GM19239 (cell line): ENCODE data around the gene ZFYVE27.
A peak's percentile ranks its signal among the peaks of the same experiment; 100 is the strongest.

ENCODE experiments used
- DNase-seq: peaks from one replicate; pipeline ENCODE4 v3.0.0; 2011; ENCODE audit warnings: low spot score; ENCODE audit not compliant: insufficient read length
- FAIRE-seq: peaks from 2 replicates; lab custom pipeline; 2011; peaks lifted over from hg19 to GRCh38; lab: Jason Lieb, UNC

Gene ZFYVE27

DNA sequence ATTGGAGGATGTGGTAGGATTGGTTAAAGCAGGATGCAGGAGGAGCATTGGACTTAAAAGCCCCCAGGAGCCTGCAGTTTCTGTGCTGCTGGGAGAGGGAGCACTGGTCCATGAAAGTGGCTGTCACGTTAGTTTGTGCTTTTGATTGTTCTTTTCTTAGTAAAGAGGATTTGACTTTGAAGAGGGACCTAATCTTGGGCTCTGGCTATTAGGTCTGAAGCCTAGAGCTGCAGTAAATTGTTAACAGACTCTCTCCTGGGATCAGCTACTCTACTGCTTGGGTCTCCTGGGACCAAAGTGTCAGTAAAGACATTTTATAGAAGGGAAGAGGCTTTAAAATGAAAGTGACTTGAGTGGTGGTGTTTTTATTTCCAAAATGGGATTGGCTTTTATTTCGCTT is 3.7 kb downstream of the ZFYVE27 start:
- DNase-seq (no peak), FAIRE-seq (no peak)

DNA sequence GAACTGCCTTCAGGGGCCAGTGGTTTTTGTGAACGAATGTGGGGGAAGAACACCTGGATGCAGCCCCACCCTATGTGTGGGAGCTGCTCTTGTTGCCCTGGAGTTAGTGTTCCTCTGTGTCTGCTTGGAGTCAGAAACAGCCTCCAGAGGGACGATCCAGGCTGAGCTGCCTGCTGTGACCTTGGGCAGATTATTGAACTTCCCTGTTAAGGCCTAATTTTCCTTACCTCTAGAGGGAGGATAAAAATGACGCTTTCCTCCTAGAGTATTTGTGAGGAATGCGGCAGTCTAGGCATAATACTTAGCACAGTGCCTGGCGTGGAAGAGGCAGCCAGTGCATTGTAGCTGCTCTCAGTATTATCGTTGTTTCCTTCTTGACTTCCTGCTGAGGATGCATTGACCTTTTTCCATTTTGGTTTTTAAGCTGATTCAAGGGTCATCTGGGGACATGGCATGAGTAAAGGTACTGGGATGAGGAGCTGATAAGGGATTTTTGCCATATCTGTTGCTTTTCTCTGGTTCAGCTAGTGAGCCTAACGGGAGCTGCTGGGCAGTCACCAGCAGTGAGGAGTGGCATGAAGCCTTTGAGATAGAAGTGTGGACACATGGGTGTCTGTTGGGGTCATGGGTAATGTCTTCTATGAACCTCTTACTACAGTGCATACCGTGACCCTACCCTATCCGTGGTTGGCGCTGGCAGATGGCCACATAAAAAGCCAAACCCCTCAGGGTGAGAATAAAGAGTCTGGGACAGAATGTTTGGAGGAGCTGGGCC is 6.4 kb downstream of the ZFYVE27 start:
- DNase-seq (no peak), FAIRE-seq (no peak)

DNA sequence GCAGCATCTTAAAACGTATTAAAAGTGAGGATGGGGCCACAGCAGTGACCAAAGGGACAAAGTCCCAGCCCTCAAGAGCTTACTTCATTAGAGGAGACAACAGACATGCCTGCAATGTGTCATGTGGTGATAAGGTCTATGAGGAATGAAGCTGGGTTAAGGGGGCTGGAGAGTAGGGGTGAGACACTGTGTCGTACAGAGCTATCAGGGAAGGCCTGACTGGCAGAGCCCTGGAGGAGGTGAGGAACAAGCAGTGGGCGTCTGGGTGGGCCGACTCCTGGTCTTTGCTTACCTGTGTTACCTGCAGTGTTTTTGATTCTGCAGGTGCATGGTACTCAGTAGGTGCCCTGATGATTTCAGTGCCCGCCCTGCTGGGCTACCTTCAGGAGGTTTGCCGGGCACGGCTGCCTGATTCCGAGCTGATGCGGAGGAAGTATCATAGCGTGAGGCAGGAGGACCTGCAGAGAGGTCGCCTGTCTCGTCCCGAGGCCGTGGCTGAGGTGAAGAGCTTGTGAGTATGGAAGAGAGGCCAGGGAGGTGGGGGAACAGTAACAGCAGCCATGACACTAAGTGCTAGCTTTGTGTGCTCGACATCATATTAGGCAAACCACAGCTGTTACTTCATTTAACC is 7.6 kb downstream of the ZFYVE27 start:
- DNase-seq (no peak), FAIRE-seq (no peak)

DNA sequence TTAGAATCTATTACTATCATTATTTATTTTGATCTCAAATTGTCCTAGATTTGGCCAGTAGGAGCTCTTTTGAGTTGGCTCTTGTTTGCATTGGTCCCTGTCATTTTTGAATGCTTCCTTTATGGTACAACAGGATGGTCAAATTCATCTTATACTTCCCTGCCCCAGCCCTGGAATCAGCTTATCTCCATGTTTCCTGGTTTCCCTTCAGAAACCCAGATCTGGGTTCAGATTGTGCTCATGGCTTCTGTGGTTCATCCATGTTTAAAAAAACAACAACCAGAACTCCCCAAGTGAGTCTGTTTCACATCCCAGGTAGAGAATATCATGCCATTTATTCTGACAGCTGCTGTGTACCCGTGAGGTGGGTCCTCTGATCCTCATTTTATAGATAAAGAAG is 10.6 kb downstream of the ZFYVE27 start:
- DNase-seq (no peak), FAIRE-seq (no peak)

DNA sequence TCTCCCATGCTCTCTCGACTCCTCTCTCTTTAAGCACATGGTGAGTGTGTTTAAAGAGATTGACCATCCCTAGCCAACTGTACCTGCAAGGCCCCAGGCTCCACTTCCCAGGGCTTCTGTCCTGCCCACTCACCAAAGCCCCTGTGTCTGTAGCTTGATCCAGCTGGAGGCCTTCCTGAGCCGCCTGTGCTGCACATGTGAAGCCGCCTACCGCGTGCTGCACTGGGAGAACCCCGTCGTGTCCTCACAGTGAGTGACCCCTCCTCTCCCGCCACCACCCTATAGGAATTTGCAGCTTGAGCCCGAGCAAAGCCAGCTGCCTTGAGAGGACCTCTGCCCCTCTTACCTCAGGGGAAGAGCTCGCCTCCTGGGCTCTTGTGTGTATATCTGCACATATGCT is 11.2 kb downstream of the ZFYVE27 start:
- DNase-seq = no peak
- FAIRE-seq = no peak

DNA sequence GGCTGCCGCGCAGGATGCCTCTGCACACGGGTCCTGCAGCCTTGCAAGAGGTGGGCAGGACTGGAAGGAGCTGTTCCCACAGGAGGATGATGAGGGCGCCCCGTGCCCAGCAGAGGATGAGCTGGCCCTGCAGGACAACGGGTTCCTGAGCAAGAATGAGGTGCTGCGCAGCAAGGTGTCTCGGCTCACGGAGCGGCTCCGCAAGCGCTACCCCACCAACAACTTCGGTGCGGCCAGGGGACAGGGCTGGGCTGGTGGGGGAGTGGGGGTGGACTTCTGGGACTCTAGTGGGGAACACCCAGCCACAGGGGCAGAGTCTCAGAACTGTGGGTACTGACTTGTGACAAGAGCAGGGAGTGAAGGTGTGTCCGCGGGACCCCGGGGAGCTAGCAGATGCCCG is 16.0 kb downstream of the ZFYVE27 start:
- no peak for DNase-seq
- no peak for FAIRE-seq

DNA sequence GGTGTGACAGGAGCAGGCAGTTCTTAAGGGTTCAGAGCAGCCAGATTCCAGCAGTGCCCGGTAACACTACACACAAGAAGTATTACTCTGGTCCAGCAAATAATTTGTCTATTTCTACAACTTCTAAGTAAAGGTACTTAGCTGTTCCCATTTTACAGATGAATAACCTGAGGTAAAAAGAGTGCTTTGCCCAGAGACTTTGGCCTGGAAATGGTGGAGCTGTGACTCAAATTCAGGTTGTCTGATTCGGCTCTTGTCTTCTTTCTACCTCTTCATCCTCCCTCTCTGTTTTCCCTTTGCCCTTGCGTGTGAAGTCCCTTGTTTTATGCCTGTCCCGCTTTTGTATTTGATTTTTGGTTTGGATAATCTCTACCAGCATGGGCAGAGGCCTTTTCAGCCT is 17.8 kb downstream of the ZFYVE27 start:
- DNase-seq = no peak
- no peak for FAIRE-seq

DNA sequence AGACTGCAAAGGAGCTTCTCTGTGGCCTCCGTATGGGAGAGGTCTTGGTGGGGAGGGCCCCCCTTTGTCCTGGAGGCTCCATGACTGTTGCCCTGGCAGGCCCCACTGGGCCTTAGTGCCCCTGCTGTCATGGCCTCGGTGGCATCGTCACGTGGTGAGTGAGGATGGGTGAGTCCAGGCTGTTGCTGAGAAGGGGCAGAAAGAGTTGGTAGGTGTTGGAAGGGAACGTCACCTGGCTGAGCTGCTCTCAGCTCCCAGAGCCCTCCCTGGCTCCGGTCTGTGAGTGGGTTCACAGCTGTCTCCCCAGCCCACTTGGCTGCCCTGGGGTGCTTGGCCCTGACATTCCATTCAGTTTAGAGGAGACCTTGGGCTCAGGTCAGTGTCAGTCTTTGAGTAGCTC is 18.8 kb downstream of the ZFYVE27 start:
- no peak for DNase-seq
- FAIRE-seq = no peak

DNA sequence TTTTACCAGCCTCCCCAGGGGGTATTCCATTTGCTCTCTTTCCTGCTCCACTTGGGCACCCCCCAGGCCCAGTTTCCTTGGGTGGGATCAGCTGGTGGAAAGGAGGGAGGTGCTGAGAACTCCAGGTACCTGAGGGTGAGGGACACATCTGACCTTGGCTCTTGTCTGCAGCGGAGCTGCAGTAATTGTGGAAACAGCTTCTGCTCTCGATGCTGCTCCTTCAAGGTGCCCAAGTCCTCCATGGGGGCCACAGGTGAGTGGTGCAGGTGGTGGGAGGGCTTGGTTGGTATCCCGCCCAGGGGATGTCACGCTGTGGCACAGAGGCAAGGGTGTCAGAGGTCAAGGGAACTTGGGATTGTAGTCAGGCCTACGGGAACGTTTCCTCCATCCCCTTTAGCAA is 20.5 kb downstream of the ZFYVE27 start:
- no peak for FAIRE-seq
- no peak for DNase-seq

DNA sequence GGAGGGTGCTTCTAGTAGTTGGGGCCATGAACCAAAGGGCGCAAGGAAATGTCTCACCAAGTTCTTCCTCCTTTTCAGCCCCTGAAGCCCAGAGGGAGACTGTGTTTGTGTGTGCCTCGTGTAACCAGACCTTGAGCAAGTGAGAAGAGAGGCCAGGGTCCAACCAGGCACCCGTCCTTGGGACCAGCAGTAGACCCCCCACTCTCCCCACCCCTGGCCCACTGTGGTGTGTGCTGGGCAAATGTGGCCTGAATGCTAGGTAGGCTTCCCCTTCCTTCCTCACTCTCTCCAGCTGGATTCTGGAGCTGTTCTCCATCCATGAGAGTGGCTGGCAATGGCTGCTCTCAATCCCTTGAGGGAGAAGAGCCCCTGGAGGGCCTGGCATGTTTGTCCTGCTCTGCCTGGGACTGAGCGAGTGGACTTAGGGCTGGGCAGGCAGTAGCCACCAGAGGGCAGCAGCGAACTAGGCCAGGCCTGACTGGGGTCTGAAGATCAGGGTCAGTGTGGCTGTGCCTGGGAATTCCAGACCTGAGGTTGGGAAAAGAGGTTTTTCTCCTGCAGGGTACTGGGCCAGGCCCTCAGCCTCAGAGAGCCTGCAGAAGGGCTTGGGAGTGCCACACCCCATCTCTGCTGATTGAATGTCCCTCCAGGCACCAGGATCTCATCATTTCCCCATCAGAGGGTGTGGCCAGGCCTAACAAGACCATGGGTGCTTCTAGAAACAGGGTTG is 22.4 kb downstream of the ZFYVE27 start:
- peak; percentile 66 for FAIRE-seq
- peak; percentile 71 for DNase-seq

DNA sequence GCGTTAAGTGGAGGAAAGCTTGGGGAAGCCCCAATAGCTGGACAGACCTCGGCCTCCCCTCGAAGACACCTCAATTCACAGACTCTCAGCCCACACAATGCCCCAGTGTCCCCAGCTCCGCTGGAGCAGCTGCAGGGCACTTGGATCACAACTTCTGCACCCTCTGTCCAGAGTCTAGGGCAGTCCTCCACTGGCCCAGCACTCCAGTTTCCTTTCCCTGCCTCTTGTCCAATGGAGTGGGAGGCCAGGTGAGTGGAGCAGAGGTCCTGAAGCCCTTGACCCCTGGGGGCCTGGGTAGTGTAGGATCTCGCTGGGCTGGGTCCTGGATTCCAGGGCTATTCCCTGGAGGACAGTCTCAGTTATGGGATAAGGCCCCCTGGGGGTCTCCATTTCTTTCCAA is 23.0 kb downstream of the ZFYVE27 start:
- DNase-seq (no peak), FAIRE-seq (no peak)

DNA sequence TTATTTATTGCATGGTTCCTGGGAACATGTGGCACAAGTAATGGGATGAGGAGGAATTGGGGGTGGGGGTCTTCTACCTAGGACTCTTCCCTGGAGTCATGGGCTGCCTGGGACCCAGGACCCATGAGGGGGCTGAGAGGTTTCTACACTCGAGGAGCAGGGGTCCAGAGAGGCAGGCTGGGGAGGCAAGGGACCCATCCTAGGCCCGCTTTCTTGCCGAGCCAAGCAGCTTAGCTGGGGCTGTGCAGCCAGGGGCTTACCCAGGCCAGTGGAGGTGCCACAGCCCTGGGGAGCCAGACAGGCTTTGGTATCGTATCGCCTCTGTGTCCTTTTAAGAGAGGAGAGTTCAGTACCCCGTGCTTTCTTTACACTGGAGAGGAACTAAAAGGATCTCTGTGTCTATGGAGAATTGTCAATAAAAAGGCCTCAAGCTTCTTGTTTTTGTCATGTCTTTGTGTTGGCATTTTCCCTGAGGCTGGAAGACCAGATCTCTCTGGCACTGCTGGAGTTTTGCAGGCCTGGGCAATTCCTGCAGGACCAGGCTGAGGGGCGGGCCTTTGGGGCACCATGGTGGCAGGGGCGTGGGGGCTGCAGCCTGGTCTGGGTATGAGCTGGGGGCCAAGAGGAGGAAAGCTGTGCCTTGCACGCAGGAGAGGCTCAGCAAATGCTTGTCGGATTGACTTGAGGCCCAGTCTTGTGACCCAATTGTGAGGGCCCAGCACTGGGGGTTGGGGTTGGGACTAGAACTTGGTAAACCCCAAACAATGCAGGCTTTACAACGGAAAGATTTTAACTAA is 23.7 kb downstream of the ZFYVE27 start:
- FAIRE-seq (no peak), DNase-seq (no peak)

DNA sequence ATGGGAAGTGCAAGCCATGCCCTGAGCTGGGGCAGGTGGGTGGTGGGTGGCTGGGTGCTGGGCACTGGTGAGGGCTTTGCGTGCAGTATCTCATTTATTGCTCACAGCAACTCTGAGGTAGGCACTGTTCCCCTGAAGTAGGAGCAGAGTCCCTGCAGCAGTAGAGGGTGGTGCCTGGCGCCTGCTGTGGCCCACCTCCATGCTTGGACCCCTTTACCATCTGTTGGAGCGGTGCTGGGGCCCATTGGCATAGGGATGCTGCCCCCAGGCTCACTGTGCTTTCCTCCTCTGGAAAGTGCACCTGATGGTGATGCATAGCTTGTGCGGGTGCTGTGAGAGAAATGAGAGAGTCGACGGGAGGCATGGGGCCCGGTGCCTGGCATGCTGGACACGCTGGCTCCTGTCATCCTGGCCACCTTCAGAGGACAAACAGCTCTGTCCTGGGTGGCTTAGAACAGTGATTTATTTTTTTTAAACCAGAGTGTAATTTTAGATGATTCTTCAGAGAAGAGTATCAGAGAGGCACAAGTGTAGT is 24.5 kb downstream of the ZFYVE27 start:
- DNase-seq (no peak), FAIRE-seq (no peak)

DNA sequence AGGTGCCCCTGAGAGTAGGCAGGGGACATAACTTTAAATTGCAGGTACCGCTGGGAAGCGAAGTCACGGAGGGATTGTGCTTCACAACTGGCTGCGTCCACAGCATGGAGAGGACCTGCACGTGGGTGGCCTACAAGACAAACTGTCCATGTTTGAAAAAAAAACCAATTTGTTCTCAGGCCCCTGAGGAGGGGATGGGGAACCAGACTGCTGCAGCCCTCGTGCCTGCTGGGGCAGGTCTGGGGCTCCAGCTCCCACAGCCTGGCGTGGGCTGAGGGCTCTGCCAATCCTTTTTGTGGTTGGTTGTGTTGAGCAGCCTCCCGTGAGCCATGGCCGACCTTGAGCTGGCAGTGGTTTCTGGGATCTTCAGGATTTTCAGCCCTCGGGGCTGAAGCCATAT is 25.1 kb downstream of the ZFYVE27 start:
- DNase-seq (no peak), FAIRE-seq (no peak)

DNA sequence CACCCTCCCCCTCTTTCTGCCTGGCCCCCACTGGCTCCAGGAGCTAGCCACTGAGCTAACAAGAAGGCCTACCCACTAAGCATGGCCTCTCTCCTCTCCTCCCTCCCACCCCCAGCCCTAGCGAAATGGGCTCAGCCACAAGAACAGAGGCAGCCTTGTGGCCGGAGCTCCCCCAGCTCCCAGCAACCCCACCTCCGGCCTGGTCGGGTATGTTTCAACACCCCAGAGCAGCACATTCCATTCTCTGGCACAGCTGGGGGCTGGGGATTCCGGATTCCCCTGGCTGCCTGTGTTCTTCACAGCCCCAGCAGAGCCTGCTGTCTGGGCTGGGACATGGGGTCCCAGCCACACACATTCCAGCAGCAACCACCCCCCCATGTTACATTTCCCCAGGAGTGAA is 25.9 kb downstream of the ZFYVE27 start:
- no peak for DNase-seq

DNA sequence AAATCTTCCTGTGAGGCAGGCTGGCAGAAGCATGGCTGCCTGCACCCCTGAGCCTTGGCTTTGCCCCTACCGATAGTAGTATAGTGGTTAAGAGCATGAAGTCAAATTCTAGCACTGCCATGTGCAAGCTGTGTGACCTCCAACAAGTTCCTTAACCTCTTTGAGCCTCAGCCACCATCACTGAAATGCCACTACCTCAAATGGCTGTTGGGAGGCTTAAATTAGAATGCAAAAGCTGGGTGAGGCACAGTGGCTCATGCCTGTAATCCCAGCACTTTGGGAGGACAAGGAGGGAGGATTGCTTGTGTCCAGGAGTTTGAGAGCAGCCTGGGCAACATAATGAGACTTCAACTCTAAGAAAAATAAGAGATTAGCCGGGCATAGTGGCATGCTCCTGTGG is 26.5 kb downstream of the ZFYVE27 start:
- DNase-seq (no peak), FAIRE-seq (no peak)

More for the DNA sequence above, 25.9 kb downstream of the ZFYVE27 start:
- no peak for FAIRE-seq

DNA sequence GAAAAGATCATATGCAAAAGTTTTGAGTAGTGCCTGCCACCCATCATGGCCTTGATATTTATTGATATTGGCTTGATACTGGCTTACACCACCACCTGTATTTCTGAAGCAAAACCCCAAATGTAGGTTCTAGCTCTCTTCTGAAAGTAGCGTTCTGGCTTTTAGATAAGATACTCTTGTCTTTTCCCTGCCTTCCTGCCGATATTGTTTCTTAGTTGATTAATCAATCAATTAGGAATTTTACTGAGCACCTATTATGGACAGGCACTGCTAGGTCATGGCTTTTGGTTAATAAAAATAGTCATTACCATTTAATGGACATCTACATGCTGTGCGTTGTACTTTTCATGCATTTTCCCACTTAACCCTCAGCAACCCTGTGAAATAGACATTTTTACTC is 27.0 kb downstream of the ZFYVE27 start:
- FAIRE-seq (no peak), DNase-seq (no peak)

DNA sequence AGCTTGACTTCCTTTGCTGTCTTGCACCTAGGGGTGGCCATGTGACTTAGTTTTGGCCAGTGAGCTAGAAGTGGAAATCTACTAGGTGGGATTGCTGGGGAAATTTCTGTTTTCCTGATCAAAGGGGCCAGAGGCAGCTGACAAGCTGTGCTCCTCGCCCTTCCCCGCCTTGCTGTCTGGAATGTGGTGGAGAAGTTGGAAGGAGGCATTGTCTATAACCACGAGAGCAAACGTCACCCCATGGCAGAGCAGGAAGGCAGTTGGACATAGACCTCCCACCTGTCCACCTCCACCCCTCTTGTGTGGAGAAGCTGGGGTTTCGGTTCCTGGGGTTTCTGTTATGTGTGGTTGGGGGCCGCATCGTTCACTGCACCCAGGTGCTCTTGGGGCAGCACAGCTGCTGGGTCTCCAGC is 27.6 kb downstream of the ZFYVE27 start:
- peak; percentile 48 for FAIRE-seq
- no peak for DNase-seq

DNA sequence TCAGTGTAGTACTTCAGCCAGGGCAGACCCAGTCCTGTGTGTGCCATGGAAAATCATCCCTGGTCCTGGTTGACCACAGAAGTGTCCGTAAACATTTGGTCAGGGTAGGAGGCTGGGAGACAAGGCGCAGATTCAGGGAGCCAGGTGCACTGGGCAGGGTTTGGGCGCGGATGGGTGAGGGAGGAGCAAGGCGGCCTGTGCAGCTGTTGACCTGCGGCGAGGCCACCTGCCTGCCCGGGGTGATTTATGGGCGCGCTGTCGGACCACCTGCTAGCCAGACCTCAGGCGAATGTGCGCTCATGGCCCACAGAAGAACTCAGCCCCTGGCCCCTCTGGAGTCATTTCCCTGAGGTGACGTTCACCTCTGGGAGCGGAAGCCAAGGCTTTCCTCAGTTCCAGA is 28.3 kb downstream of the ZFYVE27 start:
- DNase-seq = no peak
- no peak for FAIRE-seq

DNA sequence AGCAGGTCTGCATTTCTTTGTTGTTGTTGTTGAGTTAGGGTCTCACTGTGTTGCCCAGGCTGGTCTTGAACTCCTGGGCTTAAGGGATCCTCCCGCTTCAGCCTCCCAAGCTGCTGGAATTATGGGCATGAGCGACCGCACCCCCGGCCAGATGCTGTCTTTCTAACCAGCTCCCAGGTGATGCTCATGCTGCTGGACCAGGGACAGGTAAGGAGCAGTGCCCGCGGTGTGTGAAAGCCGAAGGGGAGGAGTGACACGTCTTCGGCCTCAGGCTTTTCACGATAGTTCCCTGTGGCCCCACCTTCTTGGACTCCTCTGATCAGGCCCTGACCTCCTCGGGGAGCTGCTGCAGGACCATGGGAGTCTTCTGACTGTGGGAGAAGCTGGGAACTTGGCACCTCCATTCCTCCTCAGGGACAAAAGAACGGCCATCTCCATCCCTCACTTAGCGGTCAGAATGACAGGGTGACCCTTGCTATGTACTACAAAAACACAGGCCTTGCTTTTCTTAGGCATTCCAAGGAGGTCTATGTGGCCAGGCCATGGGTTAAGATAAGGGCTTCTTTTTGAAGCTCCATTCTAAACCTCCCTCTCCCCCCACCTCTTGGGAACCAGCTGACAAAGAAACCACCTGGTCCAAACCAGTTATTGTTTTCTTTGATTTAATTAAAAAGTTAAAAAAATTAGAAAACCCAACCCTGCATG is 29.3 kb downstream of the ZFYVE27 start:
- no peak for DNase-seq
- no peak for FAIRE-seq
